Prostate gland (tissue), 2 donors: Measurements from ENCODE around the gene PIK3CG. TPM values are rescaled to one million over a fixed set of nuclear protein-coding genes. Genes with fewer than 3 reads are reported as not detected.

Experiments used
- DNase-seq: peaks from one replicate; pipeline ENCODE4 v3.0.0-alpha.2; 2019; ENCODE audit warnings: low spot score
- H3K27ac ChIP-seq, 2 donors: fragments of 200-600 bp; sonication (generic); 2 replicates each; pipeline ENCODE4 v1.5.1; 2017 to 2019
- H3K27me3 ChIP-seq: fragments of 200-600 bp; sonication (generic); replicated peaks from 2 replicates; pipeline ENCODE4 v1.5.1; 2019; ENCODE audit not compliant: insufficient read depth
- H3K36me3 ChIP-seq, 2 donors: fragments of 200-600 bp; sonication (generic); 1 replicate in 1 of 2; 2 replicates in 1 of 2; pipeline versions ENCODE4 v1.5.1 to v1.8.1; 2017 to 2019
- H3K4me1 ChIP-seq: fragments of 200-600 bp; sonication (generic); replicated peaks from 2 replicates; pipeline ENCODE4 v1.5.1; 2019
- H3K4me3 ChIP-seq, 2 donors: fragments of 200-600 bp; sonication (generic); 2 replicates each; pipeline ENCODE4 v1.5.1; 2017 to 2019
- H3K9me3 ChIP-seq: fragments of 200-600 bp; sonication (generic); 2 replicates; pipeline ENCODE4 v1.5.1; 2017
- CTCF ChIP-seq, 4 experiments: fragments of 200-600 bp in 2 of 4; fragments of 450-650 bp in 2 of 4; sonication (generic) in 2 of 4; IDR thresholded peaks; 1 replicate in 3 of 4; 2 replicates in 1 of 4; pipeline ENCODE4 v1.5.1; 2016 to 2019; ENCODE audit warnings: antibody characterized with exemption in 4 of 4, mild to moderate bottlenecking in 2 of 4, moderate library complexity in 2 of 4
- POLR2A ChIP-seq: fragments of 450-650 bp; IDR thresholded peaks from one replicate; pipeline ENCODE4 v1.6.1; 2016; ENCODE audit warnings: antibody characterized with exemption, mild to moderate bottlenecking
- POLR2AphosphoS5 ChIP-seq: sonication (generic); formaldehyde crosslinking; IDR thresholded peaks from one replicate; pipeline ENCODE4 v1.6.1; 2017; ENCODE audit warnings: antibody characterized with exemption
- whole genome bisulfite sequencing: methylation state at CpG from one replicate; pipeline ENCODE4 v1.1.5; 2018; 5-methylcytosine and 5-hydroxymethylcytosine counted together
- intact Hi-C: fragments of 100-400 bp; cut with DNase I; formaldehyde crosslinking; loops from one replicate; pipeline ENCODE4 v1.14.2; 2022
- total RNA-seq, 2 donors: library from RNA; depleted of rRNA; stranded (reverse); fragments of >200 nt; gene quantifications; one replicate each; pipeline ENCODE4 v1.1.0, GENCODE V29; 2016

PIK3CG gene
- total RNA-seq, 2 donors from 2014 or later: 0.87 to 5.1 TPM

GRCh38 chr7:106887421-106887820 lies 22.3 kb downstream of the PIK3CG start:
- H3K4me3 ChIP-seq: no peak overlapping the region
- WGBS: 31% methylated on average over 1 of the region's 1 CpG
- no peaks in the 10 kb centered on the region for H3K4me1 ChIP-seq
- H3K27ac ChIP-seq: no peak overlapping the region
- no peaks in the 10 kb centered on the region for H3K27me3 ChIP-seq
- no peaks in the 10 kb centered on the region for H3K9me3 ChIP-seq
- no peaks in the 10 kb centered on the region for H3K36me3 ChIP-seq
- TF ChIP-seq CTCF (IDR thresholded peaks at IDR 0.05) (no peak), POLR2A (no peak), POLR2AphosphoS5 (no peak)
- intact Hi-C loops: no loop called here
- no peak for DNase-seq

GRCh38 chr7:106888204-106888603 lies 23.1 kb downstream of the PIK3CG start:
- H3K27ac ChIP-seq: no peak overlapping the region
- no peak for DNase-seq
- no peaks in the 10 kb centered on the region for H3K36me3 ChIP-seq
- H3K4me3 ChIP-seq: no peak overlapping the region
- intact Hi-C loops: no loop called here
- no peaks in the 10 kb centered on the region for H3K27me3 ChIP-seq
- no peaks in the 10 kb centered on the region for H3K9me3 ChIP-seq
- H3K4me1 ChIP-seq: no peaks in the 10 kb centered on the region
- WGBS: 93% methylated on average over 5 of the region's 5 CpGs
- no peak for TF ChIP-seq POLR2AphosphoS5
- no peak for TF ChIP-seq POLR2A
- TF ChIP-seq CTCF (IDR thresholded peaks at IDR 0.05): no peak

DNA sequence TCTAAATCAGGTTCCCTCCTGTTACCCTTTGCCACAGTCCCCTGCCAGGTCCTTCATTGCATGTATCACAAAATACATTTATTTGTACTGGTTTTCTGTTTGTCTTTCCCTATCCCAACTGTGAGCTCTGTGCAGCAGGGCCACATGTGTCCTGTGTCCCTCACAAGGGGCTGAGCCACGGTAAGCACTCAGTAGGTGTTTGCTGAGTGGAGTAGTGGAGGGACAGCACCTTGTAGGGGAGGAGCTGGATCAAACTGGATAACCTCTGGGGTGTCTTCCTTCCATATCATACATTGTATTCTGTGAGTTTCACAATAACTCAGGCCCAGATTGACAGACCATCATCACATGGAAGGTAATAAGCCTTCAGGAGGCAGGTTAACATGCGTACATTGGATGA lies 25.9 kb downstream of the PIK3CG start:
- H3K4me3 ChIP-seq: no peak overlapping the region
- H3K27me3 ChIP-seq: no peaks in the 10 kb centered on the region
- intact Hi-C loops: no loop called here
- WGBS: 88% methylated on average over 2 of the region's 2 CpGs
- H3K9me3 ChIP-seq: no peaks in the 10 kb centered on the region
- H3K27ac ChIP-seq: no peak overlapping the region
- H3K36me3 ChIP-seq: no peaks in the 10 kb centered on the region
- DNase-seq: no peak
- TF ChIP-seq CTCF (IDR thresholded peaks at IDR 0.05) (no peak), POLR2A (no peak), POLR2AphosphoS5 (no peak)
- no peaks in the 10 kb centered on the region for H3K4me1 ChIP-seq

GRCh38 chr7:106891548-106892410 lies 26.7 kb downstream of the PIK3CG start:
- no peaks in the 10 kb centered on the region for H3K4me1 ChIP-seq
- H3K27ac ChIP-seq: no peak overlapping the region

More at GRCh38 chr7:106891548-106892410, 26.7 kb downstream of the PIK3CG start:
- Histone ChIP-seq H3K27me3 (no peaks in the 10 kb centered on the region), H3K36me3 (no peaks in the 10 kb centered on the region), H3K4me3 (no peak overlapping the region), H3K9me3 (no peaks in the 10 kb centered on the region)
- TF ChIP-seq CTCF (IDR thresholded peaks at IDR 0.05) (no peak), POLR2A (no peak)
- no peak for DNase-seq
- WGBS: 67% methylated on average over 8 of the region's 8 CpGs
- intact Hi-C loops: no loop called here
